ENCODE results near the gene DGKQ.
"Not testable (repeated sequence)": the region's sequence is repeated elsewhere in the genome, so short reads cannot be mapped to it uniquely, and the experiment has no call there.

DGKQ gene

GRCh38 chr4:993111-994029 lies 20.0 kb upstream of the DGKQ start, which contains the start of gene SLC26A1:
TSS of gene SLC26A1 (minus strand) at chr4:993404. CDS start at chr4:991703, 1,701 bp downstream.
- DNase-seq, result no peak

DNA sequence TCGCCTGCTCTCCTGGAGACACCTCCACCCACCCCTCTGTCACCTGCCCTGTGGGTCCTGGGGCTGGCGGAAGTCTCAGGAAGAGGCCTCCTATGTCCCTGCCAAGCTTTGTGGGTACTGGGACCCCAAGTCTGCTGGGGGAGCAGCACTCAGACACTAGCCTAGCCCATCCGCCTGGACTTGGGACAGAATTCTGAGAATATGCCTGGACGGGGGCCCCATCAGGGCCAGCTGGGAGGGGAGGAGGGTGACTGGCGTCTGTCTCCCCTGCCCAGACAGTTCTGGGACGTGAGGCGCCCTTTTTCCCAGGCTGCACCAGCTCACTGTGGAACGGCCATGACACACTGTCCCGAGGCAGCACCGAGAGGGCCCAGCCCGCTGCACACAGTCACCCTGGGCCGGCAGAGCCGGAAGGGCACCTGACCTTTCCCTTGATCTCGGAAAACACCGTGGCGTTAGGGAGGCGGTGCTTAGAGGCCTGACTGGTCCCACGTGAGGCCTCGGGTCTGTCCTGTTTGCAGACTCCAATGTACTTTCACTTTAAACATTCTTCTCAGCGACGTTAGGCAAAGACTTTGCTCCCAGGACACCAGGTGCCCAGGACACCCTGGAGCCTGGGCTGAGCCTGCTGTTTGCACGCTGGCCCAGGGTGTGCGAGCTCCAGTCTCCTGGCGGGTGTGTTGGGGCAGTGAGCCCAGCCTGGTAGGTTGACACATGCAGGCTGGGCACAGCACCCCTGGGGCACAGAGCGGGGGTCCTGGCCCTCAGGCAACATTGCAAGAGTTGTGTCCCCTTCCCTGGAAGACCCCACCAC lies 19.1 kb upstream of the DGKQ start:
- DNase-seq, result no peak

- no peak for DNase-seq
These were observed 18.3 kb upstream of the DGKQ start for GRCh38 chr4:991451-992296.

DNA sequence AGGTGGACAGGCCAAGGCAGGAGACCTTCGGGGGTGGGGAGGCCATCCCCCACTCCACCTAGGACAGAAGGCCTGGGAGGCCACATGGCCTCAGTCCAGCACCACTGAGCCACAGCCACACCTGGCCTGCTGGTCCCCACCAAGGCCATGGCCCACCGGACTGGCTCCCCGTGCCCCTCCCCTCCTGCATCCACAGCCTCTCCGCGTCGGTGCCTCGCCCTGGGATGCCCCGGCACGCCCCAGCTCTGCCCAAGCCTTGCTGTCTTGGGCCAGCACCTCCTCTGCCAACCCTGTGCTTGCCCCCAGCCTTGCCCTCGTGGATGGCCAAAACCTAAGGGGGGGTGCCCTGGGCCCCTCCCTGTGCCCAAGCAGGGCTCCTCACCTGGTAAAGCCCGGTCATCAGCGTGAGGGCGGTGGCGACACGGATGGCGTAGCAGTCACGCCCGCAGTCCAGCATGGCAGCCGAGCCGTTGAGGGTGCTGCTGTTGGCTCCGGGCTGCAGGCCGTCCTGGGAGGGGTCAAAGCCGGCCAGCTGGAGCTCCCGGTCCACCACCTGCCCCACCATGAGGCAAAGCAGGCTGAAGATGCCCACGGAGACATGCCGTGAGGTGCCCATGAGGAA lies 17.5 kb upstream of the DGKQ start:
- no peak for DNase-seq

DNA sequence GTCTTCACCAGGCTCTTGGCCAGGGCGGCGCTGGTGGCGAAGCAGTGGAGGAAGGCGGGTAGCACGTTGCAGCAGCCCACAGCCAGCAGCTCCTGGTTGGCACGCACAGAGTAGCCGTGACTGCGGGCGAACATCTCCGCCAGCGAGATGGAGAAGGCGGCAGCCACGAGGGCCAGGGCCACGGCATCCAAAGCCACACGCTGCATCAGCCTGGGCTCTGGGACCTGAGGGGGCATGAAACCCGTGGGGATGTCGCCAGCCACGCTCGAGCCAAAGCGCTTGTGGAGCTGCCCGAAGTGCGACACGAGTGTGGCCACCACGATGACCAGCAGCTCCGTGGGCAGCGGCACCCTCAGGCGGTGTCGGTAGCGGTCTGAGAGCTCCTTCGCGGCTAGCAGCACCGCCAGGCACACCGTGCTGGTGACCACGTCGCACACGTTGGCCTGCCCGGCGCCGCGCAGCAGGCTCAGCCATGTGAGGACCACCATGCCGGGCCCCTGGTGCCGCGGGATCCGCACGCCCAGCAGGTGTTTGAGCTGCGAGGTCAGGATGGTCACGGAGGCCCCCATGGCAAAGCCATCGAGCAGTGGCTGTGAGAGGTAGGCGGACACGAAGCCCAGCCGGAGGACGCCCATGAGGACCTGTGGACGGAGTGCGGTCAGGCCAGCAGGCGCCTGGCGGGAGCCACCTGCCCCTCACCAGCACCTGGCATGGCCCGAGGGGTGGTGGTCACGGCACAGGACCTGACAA lies 16.5 kb upstream of the DGKQ start:
- DNase-seq, result no peak

GRCh38 chr4:988726-989721 lies 15.7 kb upstream of the DGKQ start:
- DNase-seq, result no peak

DNA sequence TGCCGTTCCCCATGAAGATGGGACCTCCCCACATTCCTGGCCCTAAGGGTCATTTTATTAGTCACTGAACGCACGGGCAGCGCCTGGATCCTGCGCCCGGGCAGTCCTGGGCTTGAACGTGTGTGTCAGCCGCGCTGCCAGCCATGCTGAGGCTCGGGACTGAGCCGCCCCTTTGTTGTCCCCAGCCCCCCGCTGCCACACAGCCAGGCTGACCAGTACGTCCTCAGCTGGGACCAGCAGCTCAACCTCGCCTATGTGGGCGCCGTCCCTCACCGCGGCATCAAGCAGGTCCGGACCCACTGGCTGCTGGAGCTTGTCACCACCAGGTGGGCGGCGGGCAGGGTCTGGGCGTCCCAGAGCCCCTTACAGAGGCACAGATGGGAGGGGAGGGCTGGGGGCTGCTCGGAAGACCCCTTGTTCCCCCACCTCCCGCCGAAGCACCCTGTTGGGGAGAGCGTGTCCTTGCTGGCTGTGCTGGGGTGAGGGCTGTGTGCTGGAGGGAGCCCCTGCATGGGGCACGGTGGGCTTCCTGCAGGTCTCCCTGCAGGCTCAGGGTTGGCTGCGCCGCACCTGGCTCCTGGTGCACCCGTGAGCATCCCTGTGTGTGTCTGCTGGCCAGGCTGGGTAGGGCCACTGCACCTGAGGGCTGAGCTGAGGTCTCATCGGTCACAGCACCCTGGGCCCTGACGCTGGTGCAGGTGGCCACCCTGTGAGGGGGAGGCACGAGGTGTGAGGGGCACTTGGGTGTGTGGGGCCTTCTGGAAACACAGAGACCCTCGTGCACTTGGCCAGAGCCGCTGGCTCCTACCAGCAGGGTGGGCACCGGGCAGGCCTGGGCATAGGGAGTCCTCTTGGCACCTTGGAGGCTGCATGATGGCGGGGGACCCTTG lies 14.5 kb upstream of the DGKQ start:
- DNase-seq, result no peak

DNA sequence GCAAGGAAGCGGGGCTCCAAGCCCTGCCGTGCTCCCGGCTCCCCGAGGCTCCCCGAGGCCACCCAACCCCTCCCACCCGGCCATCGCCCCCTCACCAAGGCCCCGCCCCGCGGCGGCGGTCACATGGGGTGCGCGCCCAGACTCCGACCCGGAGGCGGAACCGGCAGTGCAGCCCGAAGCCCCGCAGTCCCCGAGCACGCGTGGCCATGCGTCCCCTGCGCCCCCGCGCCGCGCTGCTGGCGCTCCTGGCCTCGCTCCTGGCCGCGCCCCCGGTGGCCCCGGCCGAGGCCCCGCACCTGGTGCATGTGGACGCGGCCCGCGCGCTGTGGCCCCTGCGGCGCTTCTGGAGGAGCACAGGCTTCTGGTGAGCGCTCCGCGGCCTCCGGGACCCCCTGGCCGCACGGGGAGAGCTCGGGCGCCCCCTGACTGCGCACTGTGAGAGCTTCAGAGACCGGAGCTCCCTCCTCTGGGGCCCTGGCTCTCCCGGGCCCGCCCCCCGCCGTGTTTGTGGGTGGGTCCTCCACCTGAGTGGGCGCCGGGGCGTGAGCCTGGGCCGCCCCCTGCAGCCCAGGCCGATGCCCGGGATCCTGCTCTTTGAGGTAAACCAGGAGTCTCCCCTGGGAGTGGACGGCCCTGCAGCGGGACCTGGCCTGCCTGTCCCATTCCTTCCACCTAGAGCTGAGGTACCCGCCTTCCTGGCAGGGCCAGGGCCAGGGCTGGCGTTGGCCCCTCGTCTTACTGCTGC lies 13.7 kb upstream of the DGKQ start, which contains the start of gene IDUA:
Gene IDUA (plus strand): TSS at position 166 of the 745 bp plus-strand sequence. CDS start 41 bp downstream, at position 207.
- peak; percentile 55 to 84 (median 64) for DNase-seq

DNA sequence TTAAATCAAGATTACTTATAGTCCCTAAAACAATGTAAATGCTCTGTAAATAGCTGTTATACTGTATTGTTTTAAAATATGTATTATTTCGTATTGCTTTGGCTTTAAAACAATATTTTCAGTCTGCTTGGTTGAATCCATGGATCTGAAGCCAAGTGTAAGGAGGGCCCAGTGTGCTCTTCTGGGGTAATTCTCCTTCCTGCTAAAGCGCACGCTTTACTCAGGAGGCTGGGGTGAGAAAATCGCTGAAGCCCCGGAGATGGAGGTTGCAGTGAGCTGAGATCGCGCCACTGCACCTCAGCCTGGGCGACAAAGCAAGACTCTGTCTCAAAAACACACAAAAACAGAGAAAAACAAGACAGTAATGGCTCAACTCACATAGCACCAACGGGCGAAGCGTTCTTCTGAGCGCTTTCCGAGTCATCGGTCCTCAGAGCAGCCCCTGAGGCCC lies 13.1 kb upstream of the DGKQ start:
- DNase-seq, result no peak

GRCh38 chr4:985123-985830 lies 11.9 kb upstream of the DGKQ start:
- peak in 3 of 4 experiments; percentile 35 to 72 (median 38) for DNase-seq

DNA sequence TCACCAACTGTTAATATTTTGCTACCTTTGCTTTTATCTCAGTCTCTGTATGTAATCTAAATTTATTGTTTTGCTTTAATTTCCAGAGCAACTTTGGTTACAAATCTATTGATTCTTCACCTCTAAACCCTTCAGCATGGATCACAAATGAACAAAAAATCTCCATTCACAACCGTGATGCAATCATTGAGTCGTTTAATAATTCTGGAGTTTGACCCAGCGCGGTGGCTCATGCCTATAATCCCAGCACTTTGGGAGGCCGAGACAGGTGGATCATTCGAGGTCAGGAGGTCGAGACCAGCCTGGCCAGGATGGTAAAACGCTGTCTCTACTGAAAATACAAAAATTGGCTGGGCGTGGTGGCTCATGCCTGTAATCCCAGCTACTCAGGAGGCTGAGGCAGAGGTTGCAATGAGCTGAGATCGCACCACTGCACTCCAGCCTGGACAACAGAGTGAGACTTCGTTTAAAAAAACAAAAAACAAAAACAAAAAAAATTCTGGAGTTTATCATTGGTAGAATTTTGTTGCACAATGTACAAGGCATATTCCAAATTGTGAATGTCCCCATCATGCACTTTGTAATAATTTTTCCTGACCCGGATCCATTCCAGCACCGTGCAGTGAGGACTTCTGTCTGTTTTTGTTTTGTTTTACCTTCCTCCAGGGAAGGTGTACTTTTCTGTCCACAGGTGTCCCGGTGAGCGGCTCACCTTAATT lies 11.1 kb upstream of the DGKQ start:
- no peak for DNase-seq

- no peak for DNase-seq
These were observed 9.4 kb upstream of the DGKQ start for GRCh38 chr4:982814-983213.

DNA sequence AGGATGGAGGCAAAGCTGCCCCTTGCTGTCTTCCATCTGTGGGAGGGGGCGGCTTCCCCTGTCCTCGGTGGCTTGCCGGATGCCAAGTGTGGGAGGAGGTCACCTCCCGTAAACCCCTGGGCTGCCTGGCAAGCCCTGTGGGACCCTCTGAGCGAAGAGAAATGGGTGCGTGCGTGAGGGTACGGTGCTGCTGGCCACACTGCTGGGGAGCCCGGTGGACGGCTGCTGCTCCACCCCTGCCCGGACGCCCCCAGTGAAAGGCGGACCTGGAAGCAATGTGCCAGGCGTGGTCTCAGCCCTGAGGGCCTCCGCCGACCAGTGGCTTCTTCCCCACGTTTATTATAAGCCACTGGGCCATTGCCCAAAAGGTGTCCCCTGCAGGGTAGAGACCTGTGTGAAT lies 8.9 kb upstream of the DGKQ start:
- no peak for DNase-seq

GRCh38 chr4:978957-979701 lies 5.8 kb upstream of the DGKQ start:
- no peak for DNase-seq

DNA sequence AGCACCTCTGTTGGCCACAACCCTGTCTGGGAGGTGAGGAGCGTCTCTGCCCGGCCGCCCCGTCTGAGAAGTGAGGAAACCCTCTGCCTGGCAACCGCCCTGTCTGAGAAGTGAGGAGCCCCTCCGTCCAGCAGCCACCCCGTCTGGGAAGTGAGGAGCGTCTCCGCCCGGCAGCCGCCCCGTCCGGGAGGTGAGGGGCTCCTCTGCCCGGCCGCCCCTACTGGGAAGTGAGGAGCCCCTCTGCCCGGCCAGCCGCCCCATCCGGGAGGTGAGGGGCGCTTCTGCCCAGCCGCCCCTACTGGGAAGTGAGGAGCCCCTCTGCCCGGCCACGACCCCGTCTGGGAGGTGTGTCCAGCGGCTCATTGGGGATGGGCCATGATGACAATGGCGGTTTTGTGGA lies 2.6 kb upstream of the DGKQ start:
- DNase-seq, result not testable (repeated sequence)

DNA sequence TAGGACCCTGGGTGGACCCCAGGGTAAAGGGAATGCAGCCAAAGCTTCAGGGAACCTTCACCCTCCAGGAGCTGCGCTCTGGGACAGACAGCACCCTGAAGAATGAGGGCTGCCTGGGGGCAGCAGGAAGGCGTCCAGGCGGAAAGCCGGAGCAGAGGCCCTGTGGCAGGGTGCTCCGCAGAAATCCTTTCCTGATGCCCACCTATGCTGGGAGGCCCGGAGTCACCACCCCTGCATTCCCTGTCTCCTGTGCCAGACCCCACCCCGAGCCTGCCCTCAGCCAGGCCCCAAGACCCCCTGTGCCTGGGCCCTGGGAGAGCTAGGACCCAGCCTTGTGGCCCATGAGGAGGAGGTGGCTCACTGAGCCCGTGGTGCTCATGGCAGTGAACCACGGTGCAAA lies 1.3 kb upstream of the DGKQ start:
- DNase-seq, result no peak

Data from activated naive CD4-positive, alpha-beta T cell (primary cell).